ENCODE results near the gene SETBP1. TPM values are rescaled to one million over a fixed set of nuclear protein-coding genes. Genes with fewer than 3 reads are reported as not detected.

The SETBP1 gene
- total RNA-seq, 4 donors from 2014 or later, result 7.8 to 16.6 (median 11.7) TPM

GRCh38 chr18:45083226-45083855, 402.7 kb downstream of the SETBP1 start:
- TF ChIP-seq CTCF (IDR thresholded peaks at IDR 0.05) (no peak), POLR2A (IDR thresholded peaks at IDR 0.05) (no peak)
- no peak for DNase-seq (ENCODE audit: low spot score in 2 of 2)
- no peak overlapping the region for H3K4me3 ChIP-seq (ENCODE audit: low read depth, poor library complexity, severe bottlenecking)
- intact Hi-C loops (cut with DNase I; ENCODE audit: low total_unique reads), result no loop called here
- WGBS, 2 donors, result 92% methylated on average over 8 of the region's 8 CpGs

GRCh38 chr18:45084206-45084605, 403.5 kb downstream of the SETBP1 start:
- no peak for TF ChIP-seq CTCF (IDR thresholded peaks at IDR 0.05)
- TF ChIP-seq POLR2A (IDR thresholded peaks at IDR 0.05), result no peak
- no peak overlapping the region for H3K4me3 ChIP-seq (ENCODE audit: low read depth, poor library complexity, severe bottlenecking)
- no peak for DNase-seq (ENCODE audit: low spot score in 2 of 2)
- intact Hi-C loops (cut with DNase I; ENCODE audit: low total_unique reads), result no loop called here
- 67 to 68% methylated on average over 13 of the region's 13 CpGs for WGBS, 2 donors

- TF ChIP-seq CTCF (IDR thresholded peaks at IDR 0.05) (no peak), POLR2A (IDR thresholded peaks at IDR 0.05) (no peak)
- 74 to 76% methylated on average over 5 of the region's 5 CpGs for WGBS, 2 donors
- intact Hi-C loops (cut with DNase I; ENCODE audit: low total_unique reads), result no loop called here
- DNase-seq (ENCODE audit: low spot score in 2 of 2), result no peak
- no peak overlapping the region for H3K4me3 ChIP-seq (ENCODE audit: low read depth, poor library complexity, severe bottlenecking)
These were observed 405.4 kb downstream of the SETBP1 start for GRCh38 chr18:45085916-45086624.

- intact Hi-C loops (cut with DNase I; ENCODE audit: low total_unique reads), result no loop called here
- no peak overlapping the region for H3K4me3 ChIP-seq (ENCODE audit: low read depth, poor library complexity, severe bottlenecking)
- no peak for DNase-seq (ENCODE audit: low spot score in 2 of 2)
- WGBS, 2 donors, result 87 to 93% methylated on average over 3 of the region's 3 CpGs
- no peak for TF ChIP-seq CTCF (IDR thresholded peaks at IDR 0.05)
- no peak for TF ChIP-seq POLR2A (IDR thresholded peaks at IDR 0.05)
These were observed 406.1 kb downstream of the SETBP1 start for GRCh38 chr18:45086777-45087176.

DNA sequence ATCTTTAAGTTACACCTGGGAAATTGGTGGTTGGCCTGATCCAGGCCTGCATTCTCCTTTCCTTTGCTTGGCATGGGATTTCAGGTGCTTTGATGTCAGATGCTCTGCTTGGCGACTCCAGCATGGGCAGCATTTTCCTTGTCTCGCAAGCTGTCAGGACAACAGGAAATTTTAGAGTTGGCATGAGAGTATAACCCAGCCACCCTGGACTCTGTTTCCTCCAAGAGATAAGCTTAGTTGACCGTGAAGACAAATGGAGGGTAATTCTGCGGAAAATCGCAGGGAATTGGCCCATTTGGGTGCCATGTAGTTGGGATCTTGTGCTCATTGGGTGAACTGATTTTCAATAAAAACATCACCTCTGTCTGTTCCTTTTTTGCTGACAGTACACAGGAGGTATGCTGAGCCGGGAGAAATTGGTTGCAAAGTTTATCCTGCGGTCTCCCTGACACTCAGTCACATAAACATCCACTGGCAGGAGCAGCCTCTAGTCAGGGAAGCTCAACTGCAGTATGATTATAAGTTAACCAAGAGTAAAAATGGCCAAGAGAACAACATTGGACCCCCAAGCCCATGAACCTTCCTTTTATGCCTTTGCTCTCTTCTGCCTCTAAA, 409.9 kb downstream of the SETBP1 start:
- no peak for DNase-seq (ENCODE audit: low spot score in 2 of 2)
- WGBS, 2 donors, result 96 to 97% methylated on average over 7 of the region's 7 CpGs
- TF ChIP-seq CTCF (IDR thresholded peaks at IDR 0.05), result no peak
- TF ChIP-seq POLR2A (IDR thresholded peaks at IDR 0.05), result no peak
- no peak overlapping the region for H3K4me3 ChIP-seq (ENCODE audit: low read depth, poor library complexity, severe bottlenecking)
- intact Hi-C loops (cut with DNase I; ENCODE audit: low total_unique reads), result no loop called here

Data from lower leg skin (tissue), 4 donors.